NCI-H128 (cell line): ENCODE results near the gene SSNA1.

Experiments
- DNase-seq: peaks from one replicate; lab custom pipeline; 2025; ENCODE audit not compliant: unreplicated experiment; lab: John Stamatoyannopoulos, UW

SSNA1 gene

DNA sequence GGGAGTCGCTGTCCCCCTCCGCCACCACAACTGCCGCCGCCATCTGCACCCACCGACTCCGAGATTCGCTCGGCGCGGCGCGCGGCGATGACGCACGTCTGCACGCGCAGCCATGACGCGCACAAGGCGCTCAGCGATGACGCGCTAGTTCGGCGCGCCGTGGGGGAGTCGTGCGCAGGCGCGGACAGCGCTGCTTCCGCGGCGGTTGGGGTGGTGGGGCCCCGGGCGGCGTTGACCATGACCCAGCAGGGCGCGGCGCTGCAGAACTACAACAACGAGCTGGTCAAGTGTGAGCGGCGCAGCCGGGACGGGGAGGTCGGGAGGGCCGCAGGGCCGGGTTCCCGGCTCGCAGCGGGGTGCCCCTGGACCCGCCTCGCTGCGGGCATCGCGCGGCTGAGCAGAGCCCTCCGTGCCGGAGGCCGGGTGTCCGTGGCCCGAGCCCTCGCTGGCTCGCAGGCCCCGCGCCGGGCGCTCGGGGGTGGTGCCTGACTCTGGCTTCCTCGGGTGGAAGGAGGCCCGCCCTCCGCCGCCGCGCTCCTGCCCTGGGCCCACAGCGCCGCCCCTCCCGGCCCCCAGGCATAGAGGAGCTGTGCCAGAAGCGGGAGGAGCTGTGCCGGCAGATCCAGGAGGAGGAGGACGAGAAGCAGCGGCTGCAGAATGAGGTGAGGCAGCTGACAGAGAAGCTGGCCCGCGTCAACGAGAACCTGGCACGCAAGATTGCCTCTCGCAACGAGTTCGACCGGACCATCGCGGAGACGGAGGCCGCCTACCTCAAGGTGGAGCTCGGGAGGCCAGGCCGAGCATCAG lies at the start of gene SSNA1, which contains the start of gene ANAPC2:
Gene SSNA1 (plus strand): TSS at position 187 of the 807 bp plus-strand sequence. CDS start 51 bp downstream, at position 238.
Gene ANAPC2 (minus strand): TSS at position 71 of the 807 bp plus-strand sequence. CDS start 28 bp downstream, at position 43.
- DNase-seq: peak; percentile 83

- DNase-seq: no peak
Observed at GRCh38 chr9:137138722-137139467, 49.6 kb upstream of the SSNA1 start, which contains the start of gene GRIN1. GRIN1 (plus strand) TSS chr9:137139154; CDS start chr9:137139487, 333 bp downstream.

- no peak for DNase-seq
Observed at GRCh38 chr9:137139468-137140150, 48.9 kb upstream of the SSNA1 start.

GRCh38 chr9:137140151-137141012 lies 48.1 kb upstream of the SSNA1 start:
- no peak for DNase-seq

- no peak for DNase-seq
Observed at GRCh38 chr9:137141050-137141810, 47.2 kb upstream of the SSNA1 start.

GRCh38 chr9:137141976-137142936 lies 46.2 kb upstream of the SSNA1 start:
- no peak for DNase-seq

DNA sequence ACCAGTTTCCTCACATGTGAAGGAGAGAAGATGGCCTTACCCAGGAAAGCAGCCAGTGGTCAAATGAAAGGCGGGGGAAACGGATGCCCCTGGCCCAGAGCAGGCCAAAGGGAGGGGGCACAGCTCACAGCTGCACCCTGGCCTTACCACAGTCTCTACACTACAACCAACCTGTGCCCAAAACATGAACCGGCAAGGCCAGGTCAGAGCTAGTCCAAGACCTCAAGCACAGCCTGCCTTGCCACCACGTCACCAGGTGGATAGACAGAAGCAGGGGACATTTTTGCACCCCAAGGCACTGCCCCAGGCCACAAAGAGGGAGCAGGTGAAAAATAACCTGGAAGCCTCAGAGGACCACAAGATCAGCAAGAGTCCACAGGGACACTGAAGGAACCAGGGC lies 45.0 kb upstream of the SSNA1 start:
- no peak for DNase-seq

GRCh38 chr9:137145731-137146526 lies 42.5 kb upstream of the SSNA1 start:
- no peak for DNase-seq

DNA sequence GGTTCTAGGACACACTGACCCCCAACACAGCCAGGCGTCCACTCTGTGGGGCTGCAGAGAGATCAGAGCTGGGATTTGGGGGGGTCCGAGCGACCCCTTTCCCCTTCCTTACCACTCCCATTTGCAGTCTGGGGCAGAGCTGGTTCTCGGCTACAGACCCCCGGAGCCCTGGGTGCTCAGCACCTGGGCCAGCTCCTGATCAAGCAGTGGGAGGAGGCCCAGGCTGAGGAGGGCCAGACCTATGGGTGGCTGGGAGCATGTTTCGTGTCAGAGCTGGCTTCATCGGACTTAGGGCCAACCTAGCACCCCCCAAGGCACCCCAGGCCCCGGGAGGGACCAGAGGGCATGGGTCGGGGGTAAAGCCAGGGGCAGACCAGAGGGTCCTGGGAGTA lies 42.0 kb upstream of the SSNA1 start:
- no peak for DNase-seq

GRCh38 chr9:137147091-137147792 lies 41.2 kb upstream of the SSNA1 start:
- no peak for DNase-seq

DNA sequence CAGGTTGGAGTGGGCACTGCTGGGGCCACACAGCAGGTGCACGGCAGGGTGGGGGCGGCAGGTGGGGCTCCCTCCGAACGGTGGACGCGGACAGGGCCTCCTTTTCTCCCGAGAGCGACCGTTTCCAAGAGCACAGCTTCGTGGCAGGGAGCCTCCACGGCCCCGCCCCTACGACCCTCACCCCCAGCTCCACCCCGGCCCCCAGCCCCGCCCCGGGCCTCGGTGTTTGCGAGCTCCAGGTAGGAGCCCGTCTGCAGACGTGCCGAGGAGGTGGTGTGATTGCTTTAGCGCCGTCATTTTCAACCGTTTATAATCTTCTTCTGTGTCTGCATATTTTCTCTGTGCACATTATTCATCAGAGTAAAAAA lies 40.7 kb upstream of the SSNA1 start:
- DNase-seq: no peak

GRCh38 chr9:137148242-137148641 lies 40.2 kb upstream of the SSNA1 start:
- DNase-seq: no peak

DNA sequence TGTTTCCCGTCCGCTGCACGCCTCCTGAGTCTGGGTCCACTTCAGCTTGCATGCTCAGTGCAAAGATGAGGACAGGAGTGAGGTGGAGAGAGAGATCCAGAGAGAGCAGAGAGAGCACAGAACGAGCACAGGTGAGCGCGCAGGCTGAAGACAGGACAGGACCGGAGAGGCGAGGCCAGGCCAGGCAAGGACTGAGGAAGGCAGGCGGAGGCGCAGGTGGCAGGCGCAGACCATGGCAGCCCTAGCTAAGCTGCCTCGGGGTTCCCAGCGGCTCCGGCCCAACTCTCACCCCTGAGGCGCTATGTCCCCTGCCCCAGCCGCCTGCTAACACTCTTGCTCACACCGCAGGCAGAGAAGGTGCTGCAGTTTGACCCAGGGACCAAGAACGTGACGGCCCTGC lies 39.8 kb upstream of the SSNA1 start:
- DNase-seq: no peak

- no peak for DNase-seq
Observed at GRCh38 chr9:137149363-137149762, 39.1 kb upstream of the SSNA1 start.

DNA sequence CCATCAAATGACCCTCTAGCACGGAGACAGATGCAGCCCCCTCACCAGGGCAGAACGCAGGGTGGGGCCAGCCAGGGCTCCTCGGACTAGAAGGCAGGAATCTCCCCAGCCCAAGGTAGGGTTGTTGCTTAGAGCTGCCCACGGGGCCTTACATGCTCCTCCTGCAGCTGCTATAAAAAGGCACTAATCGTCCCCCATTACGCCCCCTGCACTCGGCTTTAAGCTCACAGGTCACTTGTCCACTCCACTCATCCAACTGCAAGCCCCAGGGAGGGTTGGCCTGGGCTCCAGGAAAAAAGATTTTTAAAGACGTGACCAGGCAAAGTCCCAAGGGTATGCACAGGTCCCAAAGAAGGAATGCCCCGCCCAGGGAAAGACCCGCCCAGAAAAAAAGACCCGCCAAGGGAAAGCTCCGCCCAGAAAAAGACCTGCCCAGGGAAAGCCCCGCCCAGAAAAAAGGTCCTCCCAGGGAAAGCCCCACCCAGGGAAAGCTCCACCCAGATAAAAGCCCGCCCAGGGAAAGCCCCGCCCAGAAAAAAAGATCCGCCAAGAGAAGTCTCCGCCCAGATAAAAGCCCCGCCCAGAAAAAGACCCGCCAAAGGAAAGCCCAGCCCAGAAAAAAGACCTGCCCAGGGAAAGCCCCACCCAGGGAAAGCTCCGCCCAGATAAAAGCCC lies 38.4 kb upstream of the SSNA1 start:
- no peak for DNase-seq

GRCh38 chr9:137150617-137151457 lies 37.6 kb upstream of the SSNA1 start:
- DNase-seq: no peak
